Stimulated activated CD4-positive, alpha-beta T cell treated with anti-CD3 and anti-CD28 coated beads, TNF-alpha, amount 100 ng/mL, for 1 hour (primary cell): ENCODE results near the gene RASSF8.

Experiments
- DNase-seq, 3 donors: peaks; one replicate each; pipeline ENCODE4 v3.0.0-alpha.2; 2020; ENCODE audit warnings: low read depth in 3 of 3, low spot score in 1 of 3

RASSF8 gene

GRCh38 chr12:25990495-25990894 is 32.0 kb downstream of the RASSF8 start:
- DNase-seq: no peak

DNA sequence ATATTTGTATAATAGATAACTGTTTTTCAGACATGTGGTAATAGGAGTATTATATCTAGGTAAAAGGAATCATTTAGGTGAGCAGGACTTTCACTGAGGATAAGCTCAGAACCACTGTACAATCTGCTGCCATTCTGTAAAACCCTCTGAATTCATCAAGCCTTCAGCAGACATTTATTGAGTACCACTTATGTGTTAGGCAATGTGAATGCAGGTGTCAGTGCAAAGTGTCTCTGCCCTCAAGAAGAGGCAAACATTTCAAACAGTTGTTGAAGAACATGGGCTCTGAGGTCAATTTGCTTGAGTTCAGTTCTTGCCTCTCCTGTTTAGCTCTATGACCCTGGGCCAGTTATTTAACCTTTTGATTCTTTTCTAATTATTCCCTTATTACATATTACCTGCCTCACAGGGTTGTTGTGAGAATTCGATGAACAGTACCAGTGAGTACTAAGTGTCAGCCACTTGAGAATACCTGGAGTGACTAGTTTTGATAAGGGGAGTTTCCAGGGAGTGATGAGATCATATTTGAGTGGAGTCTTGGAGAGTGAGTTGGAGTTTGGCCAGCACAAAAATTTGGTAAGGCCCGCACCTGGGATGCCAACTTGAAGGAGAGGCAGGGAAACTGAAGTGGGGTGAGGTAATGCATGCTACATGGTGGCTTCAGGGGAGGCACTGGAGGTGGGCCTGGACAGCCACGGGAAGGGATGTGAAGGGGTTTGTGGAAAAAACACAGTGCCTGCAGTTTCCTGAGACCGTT is 33.7 kb downstream of the RASSF8 start:
- no peak for DNase-seq

DNA sequence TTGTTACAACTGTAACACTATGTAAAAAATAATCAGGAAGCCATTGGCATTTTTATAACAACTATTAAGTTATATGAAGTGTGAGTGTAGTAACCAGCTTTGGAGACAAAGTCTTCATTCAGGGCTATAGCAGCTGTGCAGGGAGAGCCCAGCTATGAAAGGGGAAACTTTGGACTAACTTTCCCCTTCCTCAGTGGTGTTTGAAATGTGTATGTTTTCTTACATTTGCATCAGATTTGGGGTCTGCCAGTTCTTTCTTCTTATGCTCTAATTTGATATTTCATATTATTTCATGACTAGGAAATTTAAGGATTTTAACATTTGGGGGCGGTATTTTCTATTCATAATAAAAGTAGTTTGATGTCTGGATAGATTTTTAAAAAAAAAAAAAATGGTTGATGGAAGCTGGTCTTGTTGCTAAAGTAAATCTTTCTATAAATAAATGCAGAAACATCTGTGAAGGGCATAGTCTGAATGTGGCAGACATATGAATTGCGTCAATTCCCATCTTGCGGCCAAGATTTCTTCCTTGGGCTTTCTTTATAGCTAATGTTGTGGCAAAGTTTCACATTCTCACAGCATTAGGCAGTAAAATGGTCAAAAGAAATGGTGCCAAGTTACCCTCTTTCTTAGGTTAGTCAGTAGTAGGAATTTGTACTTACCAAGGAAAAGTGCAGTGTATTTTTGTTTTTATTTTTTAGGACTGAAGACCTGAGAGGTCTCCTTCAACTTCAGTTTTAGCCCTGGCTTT is 35.6 kb downstream of the RASSF8 start:
- DNase-seq: no peak

DNA sequence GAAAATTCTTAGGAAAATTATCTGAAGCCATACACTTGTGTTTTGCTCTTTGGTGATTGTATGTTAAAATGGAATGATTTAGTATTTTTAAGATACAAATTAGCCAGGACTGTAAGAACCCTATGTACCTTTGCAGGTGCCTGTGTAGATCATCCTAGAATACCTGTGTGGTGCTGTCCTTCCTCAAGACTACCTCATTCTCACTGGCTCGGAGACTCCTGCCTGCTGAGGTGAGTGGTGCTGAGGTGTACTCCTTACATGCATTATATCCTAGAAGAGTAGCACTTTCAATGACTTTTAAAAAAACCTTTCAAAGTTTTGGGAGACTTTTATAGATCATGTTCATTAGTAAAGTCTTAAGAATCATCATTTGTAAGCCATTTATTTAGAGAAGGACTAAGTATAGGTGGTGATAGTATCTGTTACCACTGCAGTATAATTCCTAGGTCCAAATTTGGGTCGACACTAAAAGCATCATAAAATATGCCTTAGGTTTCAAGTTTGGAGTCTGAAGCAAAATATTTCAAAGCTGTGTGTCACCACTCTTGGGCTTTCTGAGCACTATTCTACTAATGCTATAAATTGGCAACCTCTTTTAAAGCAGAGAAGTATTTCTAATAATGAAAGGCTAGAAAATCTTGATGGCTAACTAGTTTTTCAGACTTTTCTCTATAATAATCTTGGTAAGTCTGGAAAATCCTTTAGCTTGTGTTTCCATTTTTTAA is 36.6 kb downstream of the RASSF8 start:
- DNase-seq: no peak

- DNase-seq: no peak
Measured at GRCh38 chr12:25995906-25996305, 37.4 kb downstream of the RASSF8 start.

- DNase-seq: no peak
Measured at GRCh38 chr12:25996677-25997076, 38.2 kb downstream of the RASSF8 start.

- no peak for DNase-seq
Measured at GRCh38 chr12:25997201-25997963, 38.9 kb downstream of the RASSF8 start.

DNA sequence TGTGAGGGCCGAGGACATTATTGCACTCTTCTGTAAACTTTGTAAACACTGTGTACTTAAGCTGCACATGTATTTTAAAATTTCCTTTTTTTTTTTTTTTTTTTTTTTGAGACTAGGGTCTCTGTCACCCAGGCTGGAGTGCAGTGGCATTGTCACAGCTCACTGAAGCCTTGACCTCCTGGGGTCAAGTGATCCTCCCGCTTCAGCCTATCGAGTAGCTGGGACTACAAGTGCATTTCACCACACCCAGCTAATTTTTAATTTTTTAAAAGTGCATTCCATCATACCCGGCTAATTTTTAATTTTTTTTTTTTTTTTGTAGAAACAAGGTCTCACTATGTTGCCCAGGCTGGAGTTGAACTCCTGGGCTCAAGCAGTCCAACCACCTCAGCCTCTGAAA is 42.4 kb downstream of the RASSF8 start:
- no peak for DNase-seq

DNA sequence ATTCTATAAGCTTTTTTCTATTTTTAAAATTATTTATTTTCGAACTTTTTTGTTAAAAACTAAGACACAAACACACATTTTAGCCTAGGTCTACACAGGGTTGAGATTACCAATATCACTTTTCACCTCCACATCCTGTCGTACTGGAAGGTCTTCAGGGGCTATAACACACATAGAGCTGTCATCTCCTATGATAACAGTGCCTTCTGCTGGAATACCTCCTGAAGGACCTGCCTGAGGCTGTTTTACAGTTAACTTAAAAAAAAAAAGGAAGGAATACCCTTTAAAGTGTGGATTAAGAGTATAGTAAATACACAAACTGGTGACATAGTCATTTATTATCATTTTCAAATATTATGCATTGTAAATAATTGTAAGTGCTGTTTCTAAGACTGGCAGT is 43.0 kb downstream of the RASSF8 start:
- DNase-seq: no peak

- no peak for DNase-seq
Measured at GRCh38 chr12:26003065-26003464, 44.6 kb downstream of the RASSF8 start.

DNA sequence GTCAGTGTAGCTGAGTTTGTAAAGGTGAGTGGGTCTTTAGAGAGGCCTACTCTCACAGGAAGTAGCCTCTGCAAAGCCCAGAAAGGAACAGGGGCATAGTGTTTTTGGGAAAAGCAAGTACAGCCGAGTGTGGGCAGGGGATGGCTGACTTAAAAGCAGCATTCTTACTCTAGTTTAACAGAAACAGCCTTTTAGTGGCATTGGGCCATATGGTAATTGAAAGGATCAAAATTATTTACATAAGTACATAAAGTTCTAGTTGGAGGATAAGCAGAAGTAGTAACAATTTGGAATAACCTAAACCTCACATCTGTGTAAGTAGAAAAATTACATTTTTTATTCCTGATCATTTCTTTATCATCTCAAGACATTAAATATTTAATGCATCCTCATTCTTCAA is 49.1 kb downstream of the RASSF8 start:
- no peak for DNase-seq

DNA sequence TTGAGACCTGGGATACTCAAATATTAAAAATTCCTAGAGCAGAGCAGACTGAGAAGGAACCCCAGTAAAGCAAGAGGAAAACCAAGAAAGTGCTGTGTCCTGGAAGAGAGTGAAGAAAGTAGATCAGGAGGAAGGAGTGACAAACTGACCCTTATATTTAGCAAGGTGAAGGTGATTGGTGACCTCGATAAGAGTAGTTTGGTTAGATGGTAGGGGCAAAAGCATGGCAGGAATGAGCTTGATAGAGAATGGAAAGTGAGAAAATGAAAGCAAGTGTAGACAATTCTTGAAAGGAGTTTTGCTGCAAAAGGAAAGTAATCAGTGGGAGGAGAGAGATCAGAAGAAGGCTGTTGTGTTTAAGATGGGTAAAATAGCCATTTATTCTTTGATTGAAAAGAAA is 51.1 kb downstream of the RASSF8 start:
- DNase-seq: no peak

DNA sequence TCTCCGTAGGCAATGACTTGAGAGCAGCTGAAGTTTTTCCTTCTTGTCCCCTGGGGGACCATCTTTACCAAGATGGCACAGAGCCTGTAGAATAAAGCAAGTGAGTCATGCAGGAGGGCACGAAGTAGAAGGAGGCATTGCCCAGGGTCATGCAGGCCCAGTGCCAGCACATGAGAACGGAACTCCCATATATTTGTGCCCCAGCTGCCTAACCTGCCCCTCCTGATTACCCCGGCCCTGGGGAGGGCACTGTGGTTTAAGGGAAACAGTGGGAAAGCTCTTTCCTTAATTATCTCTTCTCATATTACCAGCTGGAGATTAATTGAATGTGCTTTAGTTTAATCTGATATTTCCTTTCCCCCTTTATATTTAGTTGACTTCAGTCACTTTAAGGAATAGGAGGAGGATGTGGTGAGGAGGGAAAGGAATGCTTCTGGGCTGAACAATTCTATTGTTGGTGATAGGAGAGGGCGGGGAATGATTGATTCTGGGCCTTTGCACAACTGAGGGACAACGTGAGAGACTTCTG is 51.9 kb downstream of the RASSF8 start:
- DNase-seq: no peak

- DNase-seq: no peak
Measured at GRCh38 chr12:26011099-26011498, 52.6 kb downstream of the RASSF8 start.

DNA sequence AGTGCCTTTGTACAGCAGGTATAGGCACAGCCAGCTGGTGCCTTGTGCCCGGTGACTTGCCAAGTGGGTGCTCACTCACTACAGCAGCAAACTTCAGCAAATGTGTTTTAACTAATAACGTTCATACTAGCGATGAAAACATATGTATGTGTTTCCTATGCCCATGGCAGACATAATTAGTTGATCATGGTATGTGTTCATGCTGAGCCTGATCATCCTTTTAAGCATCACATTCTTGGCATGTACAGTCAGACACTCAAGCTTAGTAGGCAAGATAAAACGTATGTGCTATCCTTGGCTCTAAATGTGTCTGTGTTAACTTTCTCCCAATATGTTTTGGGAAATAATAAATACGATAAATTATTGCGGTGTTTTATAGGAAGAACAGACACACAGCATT is 55.6 kb downstream of the RASSF8 start:
- no peak for DNase-seq

- DNase-seq: no peak
Measured at GRCh38 chr12:26016516-26016915, 58.0 kb downstream of the RASSF8 start.

GRCh38 chr12:26017484-26018211 is 59.2 kb downstream of the RASSF8 start:
- DNase-seq: no peak

GRCh38 chr12:26018926-26019325 is 60.4 kb downstream of the RASSF8 start:
- no peak for DNase-seq

DNA sequence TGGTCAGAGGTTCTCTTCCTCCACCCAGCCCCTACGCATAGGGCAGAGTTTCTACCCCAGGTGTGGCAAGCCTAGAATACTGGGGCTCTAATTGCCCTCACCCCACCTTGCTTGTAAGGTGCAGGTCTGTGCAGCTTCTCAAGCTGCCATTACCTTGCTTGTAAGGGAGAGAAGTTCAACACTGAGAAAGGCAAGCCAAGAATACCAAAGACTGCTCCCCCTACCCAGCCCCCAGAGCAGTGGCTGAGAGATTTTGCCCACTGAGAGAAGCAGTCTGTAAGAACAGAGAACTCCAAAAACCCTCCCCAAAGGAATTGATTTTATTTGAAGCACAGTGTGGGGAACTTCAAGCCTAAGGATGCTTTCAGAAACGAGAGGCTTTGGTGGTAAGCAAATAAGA is 63.1 kb downstream of the RASSF8 start:
- DNase-seq: no peak

GRCh38 chr12:26022043-26022442 is 63.6 kb downstream of the RASSF8 start:
- no peak for DNase-seq
